HCT116 (cell line): ENCODE data around the gene RET. TPM values are rescaled to one million over a fixed set of nuclear protein-coding genes. Genes with fewer than 3 reads are reported as not detected.

ENCODE experiments used
- ATAC-seq: fragments of 200-7000 bp; cut with Tn5 transposase; 2 replicates; pipeline ENCODE4 v1.9.1; 2020; ENCODE audit warnings: mild to moderate bottlenecking, moderate library complexity
- BruUV-seq: library from RNA; stranded (reverse); fragments of 400-500 nt; replicated peaks from 2 replicates; lab custom pipeline; 2021; lab: Mats Ljungman, UMichigan
- CTCF ChIA-PET: fragments of 300-600 bp; sonication (Branson Sonifier 250); formaldehyde crosslinking; loops from one replicate; lab custom pipeline; 2021; ENCODE audit warnings: antibody characterized with exemption; lab: Charles Lee
- POLR2A ChIA-PET: fragments of 300-600, 350-600 bp; sonication (Branson Sonifier 250); formaldehyde crosslinking; loops from one replicate; lab custom pipeline; 2021; ENCODE audit warnings: antibody characterized with exemption; lab: Charles Lee
- RAD21 ChIA-PET, 2 experiments: fragments of 300-600 bp; sonication (Branson Sonifier 250); formaldehyde crosslinking; loops; one replicate each; lab custom pipeline; 2023; ENCODE audit warnings: low total read pairs in 2 of 2; ENCODE audit not compliant: uncharacterized antibody in 2 of 2, unreplicated experiment in 2 of 2, low non-redundant PET in 1 of 2; lab: Charles Lee
- DNase-seq: peaks from one replicate; pipeline ENCODE4 v3.0.0-alpha.2; 2010; ENCODE audit warnings: low read depth, low spot score
- H2AFZ ChIP-seq: fragments of 200-600 bp; shearing (Covaris generic), sonication (generic); 2 replicates; pipeline ENCODE4 v1.6.1; 2017; ENCODE audit warnings: low read depth, mixed run types, mixed read lengths, antibody characterized with exemption, low read length; ENCODE audit not compliant: poor library complexity, severe bottlenecking
- H3K27ac ChIP-seq: 2 replicates; pipeline ENCODE4 v1.5.1; 2012; ENCODE audit warnings: low read depth, low read length
- H3K27me3 ChIP-seq: fragments of 200-600 bp; sonication (generic); 2 replicates; pipeline ENCODE4 v1.6.1; 2016; ENCODE audit warnings: mixed run types, low read length, mixed read lengths; ENCODE audit not compliant: insufficient read depth
- H3K36me3 ChIP-seq, 2 experiments: fragments of 200-500 bp in 1 of 2; fragments of 200-600 bp in 1 of 2; sonication (Bioruptor generic) in 1 of 2; sonication (generic) in 1 of 2; 2 replicates each; pipeline versions ENCODE4 v1.5.1 to v1.6.1; 2014 to 2016; ENCODE audit warnings: low read length in 2 of 2, inconsistent platforms in 1 of 2, mixed read lengths in 1 of 2, mixed run types in 1 of 2; ENCODE audit not compliant: insufficient read depth in 2 of 2, control insufficient read depth in 1 of 2
- H3K4me1 ChIP-seq, 2 experiments: fragments of 200-600 bp in 1 of 2; sonication (generic) in 1 of 2; 2 replicates each; pipeline versions ENCODE4 v1.5.1 to v1.6.1; 2012 to 2017; ENCODE audit warnings: low read length in 2 of 2, inconsistent platforms in 1 of 2, mild to moderate bottlenecking in 1 of 2, mixed read lengths in 1 of 2, mixed run types in 1 of 2, moderate library complexity in 1 of 2; ENCODE audit not compliant: insufficient read depth in 2 of 2, control insufficient read depth in 1 of 2
- H3K4me2 ChIP-seq: fragments of 200-600 bp; sonication (generic); 2 replicates; pipeline ENCODE4 v1.6.1; 2017; ENCODE audit warnings: mixed run types, low read length, mixed read lengths
- H3K4me3 ChIP-seq, 2 experiments: fragments of 200-600 bp in 1 of 2; sonication (generic) in 1 of 2; replicated peaks in 1 of 2; 2 replicates each; pipeline ENCODE4 v1.5.1; 2011 to 2016; ENCODE audit warnings: low read length in 2 of 2, control low read depth in 1 of 2, low read depth in 1 of 2, mild to moderate bottlenecking in 1 of 2, mixed read lengths in 1 of 2, mixed run types in 1 of 2
- H3K79me2 ChIP-seq: fragments of 200-600 bp; sonication (generic); 2 replicates; pipeline ENCODE4 v1.6.1; 2017; ENCODE audit warnings: mild to moderate bottlenecking, mixed run types, low read length, moderate library complexity, mixed read lengths; ENCODE audit not compliant: insufficient read depth
- H3K9ac ChIP-seq: fragments of 200-600 bp; sonication (generic); 2 replicates; pipeline ENCODE4 v1.6.1; 2016; ENCODE audit warnings: low read length, mixed read lengths
- H3K9me2 ChIP-seq: fragments of 200-600 bp; sonication (generic), shearing (Covaris generic); 2 replicates; pipeline ENCODE4 v1.6.1; 2017; ENCODE audit warnings: mixed run types, mild to moderate bottlenecking, moderate library complexity; ENCODE audit not compliant: insufficient read depth
- H3K9me3 ChIP-seq, 2 experiments: fragments of 200-500 bp in 1 of 2; fragments of 200-600 bp in 1 of 2; sonication (Bioruptor generic) in 1 of 2; sonication (generic) in 1 of 2; 2 replicates each; pipeline ENCODE4 v1.6.1; 2014 to 2017; ENCODE audit warnings: low read length in 2 of 2, mixed read lengths in 2 of 2, inconsistent platforms in 1 of 2, low read depth in 1 of 2, mild to moderate bottlenecking in 1 of 2, mixed run types in 1 of 2, moderate library complexity in 1 of 2; ENCODE audit not compliant: control insufficient read depth in 1 of 2, insufficient read depth in 1 of 2
- H4K20me1 ChIP-seq: fragments of 200-600 bp; sonication (generic), shearing (Covaris generic); 2 replicates; pipeline ENCODE4 v1.6.1; 2017; ENCODE audit warnings: mixed run types, mild to moderate bottlenecking, moderate library complexity; ENCODE audit not compliant: insufficient read depth
- CEBPB ChIP-seq: IDR thresholded peaks from 2 replicates; pipeline ENCODE4 v1.6.1; 2012; ENCODE audit warnings: low read depth
- EGR1 ChIP-seq: IDR thresholded peaks from 2 replicates; pipeline ENCODE4 v1.6.1; 2012; ENCODE audit warnings: low read depth
- ELF1 ChIP-seq: IDR thresholded peaks from 2 replicates; pipeline ENCODE4 v1.6.1; 2012; ENCODE audit warnings: low read depth, borderline replicate concordance
- EZH2 ChIP-seq: fragments of 200-600 bp; sonication (generic); IDR thresholded peaks from 2 replicates; pipeline ENCODE4 v1.6.1; 2017; ENCODE audit warnings: antibody characterized with exemption, mixed run types
- EZH2phosphoT487 ChIP-seq: fragments of 200-600 bp; IDR thresholded peaks from 2 replicates; pipeline ENCODE4 v1.6.1; 2018; ENCODE audit warnings: antibody characterized with exemption, borderline replicate concordance
- FOSL1 ChIP-seq: IDR thresholded peaks from 2 replicates; pipeline ENCODE4 v1.6.1; 2012; ENCODE audit warnings: low read depth
- JUND ChIP-seq: IDR thresholded peaks from 2 replicates; pipeline ENCODE4 v1.6.1; 2012
- POLR2A ChIP-seq: IDR thresholded peaks from 2 replicates; pipeline ENCODE4 v1.7.0; 2011; ENCODE audit warnings: borderline replicate concordance; ENCODE audit not compliant: insufficient read depth, insufficient read length; ENCODE audit errors: extremely low read depth
- POLR2AphosphoS5 ChIP-seq: IDR thresholded peaks from 2 replicates; pipeline ENCODE4 v1.6.1; 2011; ENCODE audit warnings: mild to moderate bottlenecking, low read depth, low read length, moderate library complexity
- RAD21 ChIP-seq: IDR thresholded peaks from 2 replicates; pipeline ENCODE4 v1.6.1; 2012; ENCODE audit warnings: low read depth, mild to moderate bottlenecking
- SIN3A ChIP-seq: IDR thresholded peaks from 2 replicates; pipeline ENCODE4 v1.6.1; 2012; ENCODE audit warnings: low read depth
- SP1 ChIP-seq: IDR thresholded peaks from 2 replicates; pipeline ENCODE4 v1.6.1; 2012; ENCODE audit warnings: low read depth
- TCF7L2 ChIP-seq: IDR thresholded peaks from 2 replicates; pipeline ENCODE4 v1.7.0; 2011; ENCODE audit warnings: borderline replicate concordance, inconsistent platforms; ENCODE audit not compliant: insufficient read depth, insufficient read length; ENCODE audit errors: extremely low read depth
- YY1 ChIP-seq: IDR thresholded peaks from 2 replicates; pipeline ENCODE4 v1.6.1; 2011; ENCODE audit warnings: low read length, low read depth, moderate library complexity, mild to moderate bottlenecking; ENCODE audit not compliant: insufficient replicate concordance; ENCODE audit errors: extremely low read depth
- ZNF274 ChIP-seq: fragments of 200-500 bp; sonication (Bioruptor generic); IDR thresholded peaks from 2 replicates; pipeline ENCODE4 v1.6.1; 2014; ENCODE audit warnings: mild to moderate bottlenecking, low read depth, low read length, inconsistent platforms
- intact Hi-C: fragments of 100-400 bp; cut with micrococcal nuclease; formaldehyde crosslinking; loops from 2 replicates; pipeline ENCODE4 v1.10.0; 2022
- total RNA-seq: library from RNA; stranded (reverse); gene quantifications from one replicate; pipeline ENCODE4 v1.2.1, GENCODE V29; 2021; ENCODE audit not compliant: unreplicated experiment
- TF ChIP-seq, protein P1 (sequence below): IDR thresholded peaks from 2 replicates; pipeline ENCODE4 v1.6.1; 2012
- TF ChIP-seq, protein P2 (sequence below): IDR thresholded peaks from 2 replicates; pipeline ENCODE4 v1.6.1; 2012
- TF ChIP-seq, protein P3 (sequence below): IDR thresholded peaks from 2 replicates; pipeline ENCODE4 v1.6.1; 2011; ENCODE audit warnings: mild to moderate bottlenecking, low read length, moderate library complexity; ENCODE audit not compliant: insufficient replicate concordance; ENCODE audit errors: extremely low read depth

RET gene
- total RNA-seq, 1 experiment from 2014 or later, result 5.9 TPM

DNA sequence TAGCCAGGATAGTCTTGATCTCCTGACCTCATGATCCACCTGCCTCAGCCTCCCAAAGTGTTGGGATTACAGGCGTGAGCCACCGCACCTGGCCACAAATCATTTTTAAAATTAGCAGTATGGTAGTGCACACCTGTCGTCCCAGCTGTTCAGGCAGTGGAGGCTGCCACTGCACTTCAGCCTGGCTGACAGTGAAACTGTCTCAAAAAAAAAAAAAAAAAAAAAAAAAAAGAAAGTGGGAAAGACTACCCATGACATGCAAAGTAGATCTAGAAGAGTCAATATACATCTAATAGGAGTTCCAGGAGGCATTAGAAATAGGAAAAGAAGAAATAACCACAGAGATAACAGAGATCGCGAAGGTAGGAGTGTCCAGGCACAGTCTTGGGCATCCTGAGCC, 64.6 kb downstream of the RET start:
- peaks cover 65% of the 10 kb centered on the region for H3K79me2 ChIP-seq
- TF ChIP-seq YY1, result no peak
- no peak for TF ChIP-seq EGR1
- TF ChIP-seq, protein P1, sequence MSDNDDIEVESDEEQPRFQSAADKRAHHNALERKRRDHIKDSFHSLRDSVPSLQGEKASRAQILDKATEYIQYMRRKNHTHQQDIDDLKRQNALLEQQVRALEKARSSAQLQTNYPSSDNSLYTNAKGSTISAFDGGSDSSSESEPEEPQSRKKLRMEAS, result no peak
- TF ChIP-seq ELF1, result no peak
- TF ChIP-seq JUND, result no peak
- TF ChIP-seq SP1, result no peak
- TF ChIP-seq, protein P2, sequence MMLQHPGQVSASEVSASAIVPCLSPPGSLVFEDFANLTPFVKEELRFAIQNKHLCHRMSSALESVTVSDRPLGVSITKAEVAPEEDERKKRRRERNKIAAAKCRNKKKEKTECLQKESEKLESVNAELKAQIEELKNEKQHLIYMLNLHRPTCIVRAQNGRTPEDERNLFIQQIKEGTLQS, result no peak
- TF ChIP-seq SIN3A, result no peak
- TF ChIP-seq ZNF274, result no peak
- TF ChIP-seq TCF7L2, result no peak
- TF ChIP-seq FOSL1, result no peak
- no peak for TF ChIP-seq POLR2A
- TF ChIP-seq, all 23 proteins: peak for 0
- H2AFZ ChIP-seq, result no peak overlapping the region
- no peak overlapping the region for H3K27ac ChIP-seq
- ChIA-PET CTCF (no interaction called here), RAD21 (no interaction called here), POLR2A (no interaction called here)
- H3K4me2 ChIP-seq, result no peak overlapping the region
- no peak overlapping the region for H3K9ac ChIP-seq
- H4K20me1 ChIP-seq, result no peaks in the 10 kb centered on the region
- no TSS peak for BruUV-seq
- ATAC-seq, result no peak
- H3K9me2 ChIP-seq, result no peaks in the 10 kb centered on the region
- intact Hi-C loops, result loop anchor here (10.0 kb wide), 1 partner anchor 63 kb away; no protein-coding TSS in a partner anchor
- H3K36me3 ChIP-seq, result no peaks in the 10 kb centered on the region
- no peak for DNase-seq
- H3K27me3 ChIP-seq, result no peaks in the 10 kb centered on the region
- H3K9me3 ChIP-seq, result no peaks in the 10 kb centered on the region
- peaks cover 3 to 16% of the 10 kb centered on the region in 2 experiments; a peak in 3 of 4 replicates for H3K4me1 ChIP-seq
- no peak overlapping the region for H3K4me3 ChIP-seq

DNA sequence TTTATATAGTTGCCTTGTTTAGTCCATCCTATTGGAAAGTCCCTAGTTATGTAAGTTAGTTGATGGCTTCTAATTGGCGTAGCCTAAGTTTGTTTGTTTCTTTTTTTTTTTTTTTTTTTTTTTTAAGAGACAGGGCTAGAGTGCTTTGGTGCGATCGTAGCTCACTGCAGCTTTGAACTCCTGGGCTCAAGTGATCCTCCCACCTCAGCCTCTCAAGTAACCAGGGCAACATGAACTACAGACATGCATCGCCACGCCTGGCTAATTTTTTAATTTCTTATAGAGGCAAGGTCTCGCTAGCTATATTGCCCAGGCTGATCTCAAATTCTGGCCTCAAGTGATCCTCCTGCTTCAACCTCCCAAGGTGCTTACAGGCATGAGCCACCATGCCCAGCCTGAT, 68.4 kb downstream of the RET start:
- RAD21 ChIA-PET, result no interaction called here
- Histone ChIP-seq H3K9me3 (no peaks in the 10 kb centered on the region), H3K9ac (no peak overlapping the region), H3K27ac (no peak overlapping the region), H3K4me2 (no peak overlapping the region), H3K4me1 (no peaks in the 10 kb centered on the region), H3K36me3 (no peaks in the 10 kb centered on the region), H3K9me2 (no peaks in the 10 kb centered on the region), H3K27me3 (no peaks in the 10 kb centered on the region), H3K4me3 (no peak overlapping the region), H4K20me1 (no peaks in the 10 kb centered on the region), H3K79me2 (peaks cover 72% of the 10 kb centered on the region), H2AFZ (no peak overlapping the region)
- BruUV-seq, result no TSS peak
- DNase-seq, result no peak
- POLR2A ChIA-PET, result no interaction called here
- ATAC-seq, result no peak
- CTCF ChIA-PET, result no interaction called here
- intact Hi-C loops, result loop anchor here (10.0 kb wide), 1 partner anchor 59 kb away; no protein-coding TSS in a partner anchor
- TF ChIP-seq RAD21 (no peak), EZH2 (no peak), FOSL1 (no peak), YY1 (no peak), CEBPB (no peak), JUND (no peak), POLR2AphosphoS5 (no peak), EZH2phosphoT487 (no peak), EGR1 (no peak)
- TF ChIP-seq, protein P1, result no peak
- TF ChIP-seq, protein P3, sequence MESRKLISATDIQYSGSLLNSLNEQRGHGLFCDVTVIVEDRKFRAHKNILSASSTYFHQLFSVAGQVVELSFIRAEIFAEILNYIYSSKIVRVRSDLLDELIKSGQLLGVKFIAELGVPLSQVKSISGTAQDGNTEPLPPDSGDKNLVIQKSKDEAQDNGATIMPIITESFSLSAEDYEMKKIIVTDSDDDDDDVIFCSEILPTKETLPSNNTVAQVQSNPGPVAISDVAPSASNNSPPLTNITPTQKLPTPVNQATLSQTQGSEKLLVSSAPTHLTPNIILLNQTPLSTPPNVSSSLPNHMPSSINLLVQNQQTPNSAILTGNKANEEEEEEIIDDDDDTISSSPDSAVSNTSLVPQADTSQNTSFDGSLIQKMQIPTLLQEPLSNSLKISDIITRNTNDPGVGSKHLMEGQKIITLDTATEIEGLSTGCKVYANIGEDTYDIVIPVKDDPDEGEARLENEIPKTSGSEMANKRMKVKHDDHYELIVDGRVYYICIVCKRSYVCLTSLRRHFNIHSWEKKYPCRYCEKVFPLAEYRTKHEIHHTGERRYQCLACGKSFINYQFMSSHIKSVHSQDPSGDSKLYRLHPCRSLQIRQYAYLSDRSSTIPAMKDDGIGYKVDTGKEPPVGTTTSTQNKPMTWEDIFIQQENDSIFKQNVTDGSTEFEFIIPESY, result no peak
